ENCODE data around the gene ARRB2.

Gene ARRB2

GRCh38 chr17:4750606-4751005 lies 40.2 kb downstream of the ARRB2 start:
- Mint-ChIP-seq H3K27ac (no peak overlapping the region), H3K4me1 (no peaks in the 10 kb centered on the region), H3K4me3 (no peak overlapping the region), H3K27me3 (ENCODE audit: low read depth) (peaks cover 72% of the 10 kb centered on the region), H3K36me3 (ENCODE audit: low read depth) (no peaks in the 10 kb centered on the region), H3K9me3 (no peaks in the 10 kb centered on the region)
- no peak for TF ChIP-seq CTCF (IDR thresholded peaks at IDR 0.05; ENCODE audit: unreplicated experiment in 3 of 3)

- Mint-ChIP-seq H3K4me1 (no peaks in the 10 kb centered on the region), H3K36me3 (ENCODE audit: low read depth) (no peaks in the 10 kb centered on the region), H3K9me3 (no peaks in the 10 kb centered on the region), H3K4me3 (no peak overlapping the region), H3K27ac (no peak overlapping the region), H3K27me3 (ENCODE audit: low read depth) (peaks cover 60% of the 10 kb centered on the region)
- no peak for TF ChIP-seq CTCF (IDR thresholded peaks at IDR 0.05; ENCODE audit: unreplicated experiment in 3 of 3)
Observed at GRCh38 chr17:4751932-4752331, 41.5 kb downstream of the ARRB2 start.

- no peak for TF ChIP-seq CTCF (IDR thresholded peaks at IDR 0.05; ENCODE audit: unreplicated experiment in 3 of 3)
- Mint-ChIP-seq H3K9me3 (no peaks in the 10 kb centered on the region), H3K27me3 (ENCODE audit: low read depth) (peaks cover 54% of the 10 kb centered on the region), H3K27ac (no peak overlapping the region), H3K36me3 (ENCODE audit: low read depth) (no peaks in the 10 kb centered on the region), H3K4me1 (no peaks in the 10 kb centered on the region), H3K4me3 (no peak overlapping the region)
Observed at GRCh38 chr17:4753392-4753791, 43.0 kb downstream of the ARRB2 start.

- H3K4me1 Mint-ChIP-seq = no peaks in the 10 kb centered on the region
- H3K27me3 Mint-ChIP-seq (ENCODE audit: low read depth) = peaks cover 31% of the 10 kb centered on the region
- TF ChIP-seq CTCF (IDR thresholded peaks at IDR 0.05; ENCODE audit: unreplicated experiment in 3 of 3) = no peak
- no peak overlapping the region for H3K4me3 Mint-ChIP-seq
- no peaks in the 10 kb centered on the region for H3K36me3 Mint-ChIP-seq (ENCODE audit: low read depth)
- no peaks in the 10 kb centered on the region for H3K9me3 Mint-ChIP-seq
- H3K27ac Mint-ChIP-seq = no peak overlapping the region
Observed at GRCh38 chr17:4759776-4760236, 49.4 kb downstream of the ARRB2 start.

- Mint-ChIP-seq H3K27me3 (ENCODE audit: low read depth) (peaks cover 22% of the 10 kb centered on the region), H3K4me1 (no peaks in the 10 kb centered on the region), H3K4me3 (no peak overlapping the region), H3K27ac (no peak overlapping the region), H3K36me3 (ENCODE audit: low read depth) (no peaks in the 10 kb centered on the region), H3K9me3 (no peaks in the 10 kb centered on the region)
- TF ChIP-seq CTCF (IDR thresholded peaks at IDR 0.05; ENCODE audit: unreplicated experiment in 3 of 3) = no peak
Observed at GRCh38 chr17:4764595-4764994, 54.2 kb downstream of the ARRB2 start.

GRCh38 chr17:4766201-4766600 lies 55.8 kb downstream of the ARRB2 start:
- peaks cover 24% of the 10 kb centered on the region for H3K27me3 Mint-ChIP-seq (ENCODE audit: low read depth)
- no peak overlapping the region for H3K27ac Mint-ChIP-seq
- no peak for TF ChIP-seq CTCF (IDR thresholded peaks at IDR 0.05; ENCODE audit: unreplicated experiment in 3 of 3)
- H3K4me3 Mint-ChIP-seq = no peak overlapping the region
- H3K4me1 Mint-ChIP-seq = no peaks in the 10 kb centered on the region
- no peaks in the 10 kb centered on the region for H3K36me3 Mint-ChIP-seq (ENCODE audit: low read depth)
- no peaks in the 10 kb centered on the region for H3K9me3 Mint-ChIP-seq
